Measurements from ENCODE around the gene AK5. TPM values are rescaled to one million over a fixed set of nuclear protein-coding genes. Genes with fewer than 3 reads are reported as not detected.

The AK5 gene
- total RNA-seq, 6 experiments from 2014 or later, result 51.9 to 77.6 (median 70.8) TPM

GRCh38 chr1:77592906-77593305 lies 311.1 kb downstream of the AK5 start:
- Mint-ChIP-seq H3K27me3 (ENCODE audit: insufficient read depth) (no peaks in the 10 kb centered on the region; the same call in 1 of the 2 replicates), H3K4me1 (ENCODE audit: low read depth) (peaks cover 51% of the 10 kb centered on the region), H3K4me3 (no peak overlapping the region), H3K9me3 (no peaks in the 10 kb centered on the region), H3K27ac (no peak overlapping the region), H3K36me3 (ENCODE audit: low read depth) (peaks cover 38% of the 10 kb centered on the region)
- TF ChIP-seq, protein P1, sequence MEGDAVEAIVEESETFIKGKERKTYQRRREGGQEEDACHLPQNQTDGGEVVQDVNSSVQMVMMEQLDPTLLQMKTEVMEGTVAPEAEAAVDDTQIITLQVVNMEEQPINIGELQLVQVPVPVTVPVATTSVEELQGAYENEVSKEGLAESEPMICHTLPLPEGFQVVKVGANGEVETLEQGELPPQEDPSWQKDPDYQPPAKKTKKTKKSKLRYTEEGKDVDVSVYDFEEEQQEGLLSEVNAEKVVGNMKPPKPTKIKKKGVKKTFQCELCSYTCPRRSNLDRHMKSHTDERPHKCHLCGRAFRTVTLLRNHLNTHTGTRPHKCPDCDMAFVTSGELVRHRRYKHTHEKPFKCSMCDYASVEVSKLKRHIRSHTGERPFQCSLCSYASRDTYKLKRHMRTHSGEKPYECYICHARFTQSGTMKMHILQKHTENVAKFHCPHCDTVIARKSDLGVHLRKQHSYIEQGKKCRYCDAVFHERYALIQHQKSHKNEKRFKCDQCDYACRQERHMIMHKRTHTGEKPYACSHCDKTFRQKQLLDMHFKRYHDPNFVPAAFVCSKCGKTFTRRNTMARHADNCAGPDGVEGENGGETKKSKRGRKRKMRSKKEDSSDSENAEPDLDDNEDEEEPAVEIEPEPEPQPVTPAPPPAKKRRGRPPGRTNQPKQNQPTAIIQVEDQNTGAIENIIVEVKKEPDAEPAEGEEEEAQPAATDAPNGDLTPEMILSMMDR (IDR thresholded peaks at IDR 0.05), result no peak
- no peak for DNase-seq

- H3K4me1 Mint-ChIP-seq (ENCODE audit: low read depth), result peaks cover 48% of the 10 kb centered on the region
- TF ChIP-seq, protein P1 (IDR thresholded peaks at IDR 0.05), result no peak
- no peak for DNase-seq
- H3K36me3 Mint-ChIP-seq (ENCODE audit: low read depth), result peaks cover 30% of the 10 kb centered on the region
- no peak overlapping the region; the same call in 1 of the 2 replicates for H3K4me3 Mint-ChIP-seq
- H3K27me3 Mint-ChIP-seq (ENCODE audit: insufficient read depth), result no peaks in the 10 kb centered on the region; the same call in 1 of the 2 replicates
- H3K9me3 Mint-ChIP-seq, result no peaks in the 10 kb centered on the region
- peak overlapping the region; percentile 38 for H3K27ac Mint-ChIP-seq
Observed at GRCh38 chr1:77594366-77595112, 312.7 kb downstream of the AK5 start.

- peaks cover 34% of the 10 kb centered on the region for H3K36me3 Mint-ChIP-seq (ENCODE audit: low read depth)
- TF ChIP-seq, protein P1 (IDR thresholded peaks at IDR 0.05), result no peak
- DNase-seq, result no peak
- H3K4me1 Mint-ChIP-seq (ENCODE audit: low read depth), result peaks cover 45% of the 10 kb centered on the region
- no peak overlapping the region for H3K27ac Mint-ChIP-seq
- no peaks in the 10 kb centered on the region for H3K9me3 Mint-ChIP-seq
- no peak overlapping the region for H3K4me3 Mint-ChIP-seq
- H3K27me3 Mint-ChIP-seq (ENCODE audit: insufficient read depth), result no peaks in the 10 kb centered on the region; the same call in 1 of the 2 replicates
Observed at GRCh38 chr1:77597310-77597709, 315.5 kb downstream of the AK5 start.

GRCh38 chr1:77605246-77606026 lies 323.6 kb downstream of the AK5 start:
- H3K27ac Mint-ChIP-seq, result peak overlapping the region; percentile 48
- peak; percentile 23 for DNase-seq
- TF ChIP-seq, protein P1 (IDR thresholded peaks at IDR 0.05), result no peak
- peaks cover 71% of the 10 kb centered on the region for H3K4me1 Mint-ChIP-seq (ENCODE audit: low read depth)
- peaks cover 28% of the 10 kb centered on the region for H3K9me3 Mint-ChIP-seq
- H3K4me3 Mint-ChIP-seq, result no peak overlapping the region
- H3K27me3 Mint-ChIP-seq (ENCODE audit: insufficient read depth), result peaks cover 2% of the 10 kb centered on the region; the same call in 1 of the 2 replicates
- peaks cover 74% of the 10 kb centered on the region for H3K36me3 Mint-ChIP-seq (ENCODE audit: low read depth)

GRCh38 chr1:77608893-77609292 lies 327.1 kb downstream of the AK5 start:
- H3K27me3 Mint-ChIP-seq (ENCODE audit: insufficient read depth), result peaks cover 2% of the 10 kb centered on the region; the same call in 1 of the 2 replicates
- TF ChIP-seq, protein P1 (IDR thresholded peaks at IDR 0.05), result no peak
- no peak overlapping the region for H3K4me3 Mint-ChIP-seq
- peaks cover 41% of the 10 kb centered on the region for H3K4me1 Mint-ChIP-seq (ENCODE audit: low read depth)
- DNase-seq, result no peak
- peaks cover 36% of the 10 kb centered on the region for H3K9me3 Mint-ChIP-seq
- no peak overlapping the region for H3K27ac Mint-ChIP-seq
- H3K36me3 Mint-ChIP-seq (ENCODE audit: low read depth), result peaks cover 70% of the 10 kb centered on the region

Other genes starting within 250 kb of the AK5 start
- 10 to 100 TPM; 55.4 to 77.9 (median 65.5) TPM for gene PIGK, start 62.6 kb upstream of the AK5 start, total RNA-seq (2021; fragmentation: NEBNext Ultra II Directional; extraction: Animal tissue kit (Norgen Biotek cat#: 25700))

Measured in HFFc6 (cell line).